LNCAP (cell line): ENCODE measurements around the gene ADD2.

Experiments
- CTCF ChIP-seq: fragments of 450-650 bp; IDR thresholded peaks from 2 replicates; pipeline ENCODE4 v1.5.1; 2017; ENCODE audit warnings: mild to moderate bottlenecking

Gene ADD2

GRCh38 chr2:70753902-70754301, 14.1 kb downstream of the ADD2 start:
- no peak for TF ChIP-seq CTCF

GRCh38 chr2:70753031-70753430, 15.0 kb downstream of the ADD2 start:
- TF ChIP-seq CTCF = no peak

GRCh38 chr2:70752396-70752795, 15.6 kb downstream of the ADD2 start:
- TF ChIP-seq CTCF = no peak

DNA sequence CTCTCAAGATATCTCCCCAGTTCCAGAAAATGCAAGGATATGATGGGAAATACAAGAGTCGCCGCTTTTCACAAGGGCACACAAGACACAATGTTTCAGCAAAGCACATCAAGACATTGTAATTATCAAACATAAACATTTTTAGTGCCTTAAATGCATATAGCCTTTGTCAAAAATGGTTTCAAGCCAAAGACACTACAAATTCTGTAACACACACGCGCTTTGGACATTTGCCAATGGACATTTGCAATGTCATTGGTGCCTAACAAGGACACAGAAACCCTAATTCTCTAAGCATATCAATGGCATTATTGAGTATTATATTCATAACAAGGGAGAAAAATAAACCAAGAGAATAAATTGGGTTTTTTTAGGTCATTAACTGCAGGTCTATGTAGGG, 16.1 kb downstream of the ADD2 start:
- TF ChIP-seq CTCF = no peak

DNA sequence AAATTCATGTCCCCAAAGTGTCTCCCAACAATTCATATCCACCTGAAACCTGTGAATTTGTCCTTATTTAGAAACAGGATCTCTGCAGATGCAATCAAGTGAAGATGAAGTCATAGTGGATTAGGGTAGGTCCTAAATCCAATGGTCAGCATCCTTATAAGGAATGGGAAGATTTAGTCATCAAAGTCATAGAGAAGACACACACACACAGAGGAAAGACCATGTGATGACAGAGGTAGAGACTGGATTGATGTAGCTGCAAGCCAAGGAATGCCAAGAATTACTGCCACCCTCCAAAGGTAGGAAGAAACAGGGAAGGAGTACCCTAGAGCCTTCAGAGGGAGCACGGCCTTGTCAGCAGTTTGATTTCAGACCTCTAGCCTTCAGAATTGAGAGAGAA, 17.7 kb downstream of the ADD2 start:
- no peak for TF ChIP-seq CTCF

DNA sequence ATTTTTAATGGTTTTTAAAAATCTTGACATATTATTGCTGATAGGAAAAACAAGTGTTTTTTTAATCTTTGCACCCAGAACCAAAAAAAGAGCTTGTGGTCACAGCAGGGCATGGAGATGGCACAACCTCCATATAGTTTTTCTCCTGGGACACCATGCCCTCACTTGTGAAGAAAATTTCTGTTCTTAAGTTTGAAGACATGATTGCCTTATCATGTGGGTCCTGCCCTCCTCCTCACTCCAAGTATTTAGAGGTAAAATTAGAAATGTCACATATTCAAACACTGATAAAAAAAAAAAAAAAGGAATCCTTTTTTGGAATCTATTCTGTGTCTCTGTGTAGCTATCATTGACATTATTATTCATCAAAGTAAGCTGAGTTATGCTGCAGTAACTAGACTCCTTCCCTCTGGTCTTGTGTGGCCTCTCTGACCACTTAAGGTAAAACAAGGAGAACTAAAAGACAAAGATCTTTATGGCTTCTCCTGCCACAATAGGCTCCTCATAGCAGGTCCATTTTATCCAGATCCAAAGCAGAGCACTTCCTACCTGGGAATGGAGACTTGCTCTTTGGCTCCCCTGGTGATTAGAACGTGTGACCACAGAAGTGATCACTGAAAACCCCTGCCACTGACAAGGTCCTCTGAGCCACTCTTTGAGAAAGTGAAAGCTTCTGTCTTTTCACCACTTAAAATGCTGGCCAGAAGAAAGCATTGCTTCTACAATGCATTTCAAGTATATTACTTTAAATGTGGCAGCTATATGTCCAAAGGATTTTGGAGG, 19.8 kb downstream of the ADD2 start:
- no peak for TF ChIP-seq CTCF

DNA sequence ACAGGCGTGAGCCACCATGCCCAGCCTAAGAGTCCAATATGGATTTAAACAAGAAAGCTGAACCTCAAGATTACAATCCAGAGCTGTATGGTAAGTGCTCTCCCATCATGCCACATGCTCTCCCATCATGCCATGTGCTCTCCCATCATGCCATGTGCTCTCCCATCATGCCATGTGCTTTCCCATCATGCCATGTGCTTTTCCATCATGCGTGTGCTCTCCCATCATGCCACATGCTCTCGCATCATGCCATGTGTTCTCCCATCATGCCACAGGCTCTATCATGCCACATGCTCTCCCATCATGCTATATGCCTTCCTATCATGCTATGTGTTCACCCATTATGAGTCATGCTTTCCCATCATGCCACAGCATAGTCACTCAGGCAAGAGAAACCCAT, 20.7 kb downstream of the ADD2 start:
- no peak for TF ChIP-seq CTCF
